Central memory CD8-positive, alpha-beta T cell (primary cell): Measurements from ENCODE around the gene RRM2.

Experiments
- ATAC-seq: fragments of 150-1000 bp; cut with Tn5 transposase; replicated peaks from 2 replicates; pipeline ENCODE4 v1.10.0; 2022; ENCODE audit warnings: mild to moderate bottlenecking, moderate FRiP score, moderate number of reproducible peaks; ENCODE audit not compliant: poor library complexity, severe bottlenecking; ENCODE audit errors: extremely low read depth
- DNase-seq, 2 donors: peaks; one replicate each; pipeline ENCODE4 v3.0.0; 2021; ENCODE audit warnings: low spot score in 2 of 2
- H3K27ac Mint-ChIP-seq: one replicate; pipeline ENCODE4 v1.8.0; 2022; ENCODE audit warnings: low read depth, mild to moderate bottlenecking, moderate library complexity, mixed read lengths
- H3K27me3 Mint-ChIP-seq: one replicate; pipeline ENCODE4 v1.8.0; 2022; ENCODE audit warnings: mixed read lengths
- H3K36me3 Mint-ChIP-seq: one replicate; pipeline ENCODE4 v1.8.0; 2022; ENCODE audit warnings: mild to moderate bottlenecking, moderate library complexity, mixed read lengths; ENCODE audit not compliant: insufficient read depth
- H3K4me1 Mint-ChIP-seq: one replicate; pipeline ENCODE4 v1.8.0; 2022; ENCODE audit warnings: mixed read lengths
- H3K4me3 Mint-ChIP-seq: one replicate; pipeline ENCODE4 v1.8.0; 2022; ENCODE audit warnings: mild to moderate bottlenecking, moderate library complexity, mixed read lengths
- H3K9me3 Mint-ChIP-seq: one replicate; pipeline ENCODE4 v1.8.0; 2022; ENCODE audit warnings: mixed read lengths

Gene RRM2

DNA sequence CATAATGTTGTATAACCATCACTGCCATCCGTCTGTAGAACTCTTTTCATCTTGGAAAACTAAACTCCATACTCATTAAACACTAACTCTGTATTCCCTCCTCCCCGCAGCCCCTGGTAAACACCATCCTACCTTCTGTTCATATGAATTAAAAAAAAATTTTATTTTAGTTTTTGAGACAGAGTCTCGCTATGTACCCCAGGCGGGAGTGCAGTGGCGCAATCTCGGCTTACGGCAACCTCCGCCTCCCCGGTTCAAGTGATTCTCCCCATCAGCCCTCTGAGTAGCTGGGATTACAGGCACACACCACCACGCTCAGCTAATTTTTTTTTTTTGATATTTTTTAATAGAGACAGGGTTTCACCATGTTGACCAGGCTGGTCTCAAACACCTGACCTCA is 52.9 kb downstream of the RRM2 start:
- H3K9me3 Mint-ChIP-seq: no peaks in the 10 kb centered on the region
- H3K4me3 Mint-ChIP-seq: no peak overlapping the region
- H3K36me3 Mint-ChIP-seq: peaks cover 3% of the 10 kb centered on the region
- H3K4me1 Mint-ChIP-seq: no peaks in the 10 kb centered on the region
- H3K27me3 Mint-ChIP-seq: no peaks in the 10 kb centered on the region
- no peak overlapping the region for H3K27ac Mint-ChIP-seq
- DNase-seq: no peak
- no peak for ATAC-seq

DNA sequence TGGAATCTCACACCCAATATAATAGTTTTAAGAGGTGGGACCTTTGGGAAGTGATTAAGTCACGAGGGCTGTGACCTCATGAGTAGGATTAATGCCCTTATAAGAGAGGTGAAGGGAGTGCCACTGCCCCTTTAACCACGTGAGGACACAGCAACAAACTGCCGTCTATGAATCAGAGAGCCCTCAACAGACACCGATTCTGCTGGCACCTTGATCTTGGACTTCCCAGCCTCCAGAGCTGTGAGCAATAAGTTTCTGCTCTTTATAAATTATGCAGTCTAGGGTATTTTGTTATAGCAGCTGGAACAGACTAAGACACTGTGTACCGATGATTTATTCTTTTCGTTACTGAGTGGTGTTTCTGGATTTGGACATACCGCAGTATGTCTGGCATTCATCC is 56.2 kb downstream of the RRM2 start:
- DNase-seq: no peak
- Mint-ChIP-seq H3K36me3 (peaks cover 3% of the 10 kb centered on the region), H3K27me3 (no peaks in the 10 kb centered on the region), H3K4me3 (no peak overlapping the region), H3K4me1 (no peaks in the 10 kb centered on the region), H3K9me3 (no peaks in the 10 kb centered on the region), H3K27ac (no peak overlapping the region)
- ATAC-seq: no peak

DNA sequence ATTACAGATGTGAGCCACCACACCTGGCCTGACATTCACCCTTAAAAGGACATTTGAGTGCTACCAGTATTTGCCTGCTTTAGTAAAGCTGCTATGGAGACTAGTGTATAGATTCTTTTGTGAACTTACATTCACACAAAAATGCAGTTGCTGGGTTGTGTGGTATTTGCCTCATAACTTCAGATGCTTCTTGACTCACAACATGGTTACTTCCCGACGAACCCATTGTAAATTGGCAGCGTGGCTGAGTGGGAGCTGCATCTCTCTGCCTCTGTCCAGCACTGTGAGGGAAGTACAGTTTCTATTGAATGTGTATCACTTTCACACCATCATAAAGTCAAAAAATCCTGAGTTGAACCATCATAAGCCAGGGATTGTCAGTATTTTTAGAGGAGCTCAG is 56.9 kb downstream of the RRM2 start:
- ATAC-seq: no peak
- H3K4me1 Mint-ChIP-seq: no peaks in the 10 kb centered on the region
- DNase-seq: no peak
- H3K36me3 Mint-ChIP-seq: peaks cover 3% of the 10 kb centered on the region
- no peak overlapping the region for H3K27ac Mint-ChIP-seq
- H3K27me3 Mint-ChIP-seq: no peaks in the 10 kb centered on the region
- H3K9me3 Mint-ChIP-seq: no peaks in the 10 kb centered on the region
- H3K4me3 Mint-ChIP-seq: no peak overlapping the region

DNA sequence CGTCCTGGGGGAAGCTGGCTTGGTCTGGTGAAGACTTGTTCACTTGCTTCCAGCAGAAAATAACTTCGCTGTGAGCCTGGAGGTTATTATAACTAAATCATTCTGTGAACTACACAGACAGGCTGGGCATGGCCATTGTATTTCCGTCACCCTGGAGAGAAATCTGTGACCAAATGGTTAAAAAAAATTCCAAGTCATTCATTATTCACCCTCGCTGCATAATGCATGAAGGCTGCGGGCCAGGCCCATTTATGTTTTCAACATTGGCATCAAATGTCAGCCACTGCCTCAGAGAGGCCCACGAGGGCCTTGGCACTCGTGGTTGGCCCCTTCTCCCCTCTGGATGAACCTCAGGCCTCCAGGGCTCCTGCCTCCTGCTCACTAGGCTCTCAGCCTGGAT is 57.7 kb downstream of the RRM2 start:
- Mint-ChIP-seq H3K4me1 (no peaks in the 10 kb centered on the region), H3K27ac (no peak overlapping the region), H3K36me3 (peaks cover 3% of the 10 kb centered on the region), H3K9me3 (no peaks in the 10 kb centered on the region), H3K27me3 (no peaks in the 10 kb centered on the region), H3K4me3 (no peak overlapping the region)
- no peak for ATAC-seq
- DNase-seq: no peak
